HG03565 (cell line): ENCODE results near the gene MFAP2.
A peak's percentile ranks its signal among the peaks of the same experiment; 100 is the strongest.
"Not testable (repeated sequence)": the region's sequence is repeated elsewhere in the genome, so short reads cannot be mapped to it uniquely, and the experiment has no call there.

Experiments
- ATAC-seq: cut with Tn5 transposase; IDR thresholded peaks from one replicate; pipeline ENCODE4 v1.9.1; 2021; ENCODE audit warnings: mild to moderate bottlenecking, moderate library complexity; ENCODE audit not compliant: unreplicated experiment

The MFAP2 gene

GRCh38 chr1:16965486-16966067 lies 14.8 kb downstream of the MFAP2 start:
- no peak for ATAC-seq

- not testable (repeated sequence) for ATAC-seq
These were observed 16.3 kb downstream of the MFAP2 start for GRCh38 chr1:16964169-16964568.

DNA sequence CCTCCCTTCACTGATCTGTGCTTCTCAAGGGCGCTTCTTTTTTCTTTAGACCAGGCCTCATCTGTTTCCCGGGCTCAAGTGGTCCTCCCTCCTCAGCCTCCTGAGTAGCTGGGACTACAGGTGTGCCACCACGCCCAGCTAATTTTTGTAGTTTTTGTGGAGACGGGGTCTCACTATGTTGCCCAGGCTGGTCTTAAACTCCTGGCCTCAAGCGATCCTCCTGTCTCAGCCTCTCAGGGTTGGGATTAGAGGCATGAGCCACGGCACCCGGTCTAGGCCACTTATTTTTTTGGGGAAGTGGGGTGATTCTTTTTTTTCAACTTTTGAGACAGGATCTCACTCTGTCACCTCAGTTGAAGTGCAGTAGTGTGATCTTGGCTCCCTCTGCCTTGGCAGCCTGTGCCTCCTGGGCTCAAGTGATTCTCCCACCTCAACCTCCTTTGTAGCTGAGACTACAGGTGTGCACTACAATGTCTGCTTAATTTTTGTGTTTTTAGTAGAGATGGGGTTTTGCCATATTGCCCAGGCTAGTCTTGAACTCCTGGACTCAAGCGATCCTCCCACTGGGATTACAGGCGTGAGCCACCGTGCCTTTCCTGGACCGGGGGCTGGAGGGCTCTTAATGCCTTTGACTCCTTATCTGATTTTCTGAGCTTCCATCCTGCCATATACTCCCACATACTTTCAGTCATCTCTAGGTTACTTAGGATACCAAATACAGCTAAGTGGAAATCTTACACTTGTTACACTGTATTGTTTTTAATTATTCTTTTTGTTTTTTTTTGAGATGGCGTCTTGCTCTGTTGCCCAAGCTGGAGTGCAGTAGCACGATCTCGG lies 18.9 kb downstream of the MFAP2 start:
- no peak for ATAC-seq

- peak; percentile 49 for ATAC-seq
These were observed 19.7 kb downstream of the MFAP2 start for GRCh38 chr1:16960560-16961296.

DNA sequence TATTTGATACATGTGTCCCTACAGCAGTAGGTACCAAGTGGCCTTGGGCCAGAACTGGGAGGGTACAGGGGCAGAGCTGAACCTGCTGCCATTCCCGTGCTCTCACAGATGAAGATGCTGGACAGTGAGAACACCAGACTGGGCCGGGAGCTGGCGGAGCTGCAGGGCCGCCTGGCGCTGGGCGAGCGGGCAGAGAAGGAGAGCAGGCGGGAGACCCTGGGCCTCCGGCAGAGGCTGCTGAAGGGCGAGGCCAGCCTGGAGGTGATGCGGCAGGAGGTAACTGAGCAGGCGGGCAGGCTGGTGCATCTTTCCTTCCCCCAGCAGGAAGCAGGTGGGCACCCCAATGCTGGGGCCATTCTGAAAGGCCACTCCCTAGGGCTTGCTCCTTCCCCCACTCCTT lies 21.9 kb downstream of the MFAP2 start:
- ATAC-seq: no peak

DNA sequence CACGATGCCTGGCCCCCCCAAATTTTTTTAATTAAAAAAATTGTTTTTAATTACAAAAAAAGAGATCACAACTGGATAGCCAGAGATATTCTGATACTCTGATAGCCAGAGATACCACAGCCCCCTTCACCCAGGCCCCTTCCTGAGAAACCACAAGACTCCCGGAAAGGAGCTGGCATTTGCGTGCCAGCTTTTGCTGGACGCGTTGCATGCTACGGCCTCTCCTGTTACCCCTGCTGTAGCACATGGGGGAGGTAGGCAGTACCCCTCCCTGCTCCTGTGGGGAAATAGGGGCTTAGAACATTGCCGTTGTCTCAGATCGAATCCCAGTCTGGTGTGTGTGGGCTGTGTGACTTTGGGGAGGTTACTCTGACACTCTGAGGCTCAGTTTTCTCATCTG lies 22.7 kb downstream of the MFAP2 start:
- no peak for ATAC-seq

DNA sequence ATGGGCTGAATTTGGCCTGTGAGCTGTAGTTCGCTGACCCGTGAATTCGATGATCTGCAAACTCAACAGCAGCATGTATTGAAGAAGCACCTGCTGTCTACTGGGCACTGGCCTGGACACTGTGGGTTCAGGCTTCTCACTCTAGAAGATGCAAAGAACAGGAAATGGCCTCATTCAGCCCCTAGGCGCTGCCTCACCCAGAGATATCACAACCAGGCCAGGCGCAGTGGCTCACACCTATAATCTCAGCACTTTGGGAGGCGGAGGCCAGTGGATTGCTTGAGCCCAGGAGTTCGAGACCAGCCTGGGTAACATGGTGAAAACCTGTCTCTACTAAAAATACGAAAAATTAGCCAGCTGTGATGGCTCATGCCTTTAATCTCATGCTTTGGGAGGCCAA lies 23.6 kb downstream of the MFAP2 start:
- ATAC-seq: no peak

DNA sequence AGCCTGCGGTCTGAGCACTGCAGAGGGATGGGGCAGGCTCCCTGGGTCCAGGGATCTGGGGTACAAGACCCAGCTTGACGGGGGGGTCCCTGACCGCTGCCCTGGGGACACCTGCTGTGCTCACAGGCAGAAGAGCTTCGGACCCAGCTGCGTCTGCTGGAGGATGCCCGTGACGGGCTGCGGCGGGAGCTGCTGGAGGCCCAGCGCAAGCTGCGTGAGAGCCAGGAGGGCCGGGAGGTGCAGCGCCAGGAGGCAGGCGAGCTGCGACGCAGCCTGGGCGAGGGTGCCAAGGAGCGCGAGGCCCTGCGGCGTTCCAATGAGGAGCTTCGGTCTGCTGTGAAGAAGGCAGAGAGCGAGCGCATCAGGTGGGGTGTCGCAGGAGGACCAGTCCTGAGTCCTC lies 25.2 kb downstream of the MFAP2 start:
- no peak for ATAC-seq

- ATAC-seq: no peak
These were observed 25.8 kb downstream of the MFAP2 start for GRCh38 chr1:16954579-16954978.

GRCh38 chr1:16952376-16952775 lies 28.0 kb downstream of the MFAP2 start:
- not testable (repeated sequence) for ATAC-seq

- ATAC-seq: not testable (repeated sequence)
These were observed 31.4 kb downstream of the MFAP2 start for GRCh38 chr1:16949026-16949425.

- ATAC-seq: not testable (repeated sequence)
These were observed 32.0 kb downstream of the MFAP2 start for GRCh38 chr1:16948282-16948891.

DNA sequence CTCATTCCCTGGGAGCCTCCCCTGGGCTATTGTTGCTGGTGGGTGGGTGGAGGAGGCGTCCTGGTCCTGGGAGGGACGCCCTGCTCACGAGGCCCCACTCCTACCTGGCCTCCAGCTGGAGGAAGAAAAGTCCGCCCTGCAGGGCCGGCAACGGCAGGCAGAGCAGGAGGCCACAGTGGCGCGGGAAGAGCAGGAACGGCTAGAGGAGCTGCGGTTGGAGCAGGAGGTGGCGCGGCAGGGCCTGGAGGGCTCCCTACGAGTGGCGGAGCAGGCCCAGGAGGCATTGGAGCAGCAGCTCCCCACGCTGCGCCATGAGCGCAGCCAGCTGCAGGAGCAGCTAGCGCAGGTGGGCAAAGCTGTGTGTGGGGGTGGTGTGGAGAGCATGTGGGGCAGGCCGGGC lies 33.8 kb downstream of the MFAP2 start:
- no peak for ATAC-seq

DNA sequence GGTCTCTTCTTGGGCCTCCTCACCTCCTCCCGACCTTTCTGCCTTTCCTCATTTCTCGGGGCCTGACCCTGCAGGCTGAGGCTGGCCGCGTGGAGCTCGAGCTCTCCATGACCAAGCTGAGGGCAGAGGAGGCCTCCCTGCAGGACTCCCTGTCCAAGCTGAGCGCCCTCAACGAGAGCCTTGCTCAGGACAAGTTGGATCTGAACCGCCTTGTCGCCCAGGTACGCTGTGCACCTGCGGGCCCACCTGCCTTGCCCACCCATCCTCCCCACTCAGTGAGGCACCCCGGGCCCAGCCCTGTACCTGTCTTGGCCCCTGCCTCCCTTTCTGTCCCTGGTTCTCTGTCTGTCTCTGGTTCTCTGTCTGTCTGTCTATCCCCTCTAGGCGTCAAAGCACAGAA lies 34.2 kb downstream of the MFAP2 start:
- ATAC-seq: not testable (repeated sequence)

- ATAC-seq: not testable (repeated sequence)
These were observed 34.9 kb downstream of the MFAP2 start for GRCh38 chr1:16945512-16945911.

DNA sequence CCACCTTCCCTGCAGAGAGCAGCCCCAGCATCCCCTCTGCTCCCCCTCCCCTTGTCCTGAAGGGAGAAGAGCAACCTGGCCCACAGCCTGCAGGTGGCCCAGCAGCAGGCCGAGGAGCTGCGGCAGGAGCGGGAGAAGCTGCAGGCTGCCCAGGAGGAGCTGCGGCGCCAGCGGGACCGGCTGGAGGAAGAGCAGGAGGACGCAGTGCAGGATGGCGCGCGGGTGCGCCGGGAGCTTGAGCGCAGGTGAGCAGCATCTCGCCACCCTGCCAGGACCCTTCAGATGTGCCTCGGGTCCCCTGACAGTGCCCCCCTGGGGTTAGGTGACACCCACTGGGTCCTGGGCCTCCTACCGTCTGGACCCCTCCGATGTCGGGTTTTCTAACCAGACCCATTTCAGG lies 36.4 kb downstream of the MFAP2 start:
- no peak for ATAC-seq

DNA sequence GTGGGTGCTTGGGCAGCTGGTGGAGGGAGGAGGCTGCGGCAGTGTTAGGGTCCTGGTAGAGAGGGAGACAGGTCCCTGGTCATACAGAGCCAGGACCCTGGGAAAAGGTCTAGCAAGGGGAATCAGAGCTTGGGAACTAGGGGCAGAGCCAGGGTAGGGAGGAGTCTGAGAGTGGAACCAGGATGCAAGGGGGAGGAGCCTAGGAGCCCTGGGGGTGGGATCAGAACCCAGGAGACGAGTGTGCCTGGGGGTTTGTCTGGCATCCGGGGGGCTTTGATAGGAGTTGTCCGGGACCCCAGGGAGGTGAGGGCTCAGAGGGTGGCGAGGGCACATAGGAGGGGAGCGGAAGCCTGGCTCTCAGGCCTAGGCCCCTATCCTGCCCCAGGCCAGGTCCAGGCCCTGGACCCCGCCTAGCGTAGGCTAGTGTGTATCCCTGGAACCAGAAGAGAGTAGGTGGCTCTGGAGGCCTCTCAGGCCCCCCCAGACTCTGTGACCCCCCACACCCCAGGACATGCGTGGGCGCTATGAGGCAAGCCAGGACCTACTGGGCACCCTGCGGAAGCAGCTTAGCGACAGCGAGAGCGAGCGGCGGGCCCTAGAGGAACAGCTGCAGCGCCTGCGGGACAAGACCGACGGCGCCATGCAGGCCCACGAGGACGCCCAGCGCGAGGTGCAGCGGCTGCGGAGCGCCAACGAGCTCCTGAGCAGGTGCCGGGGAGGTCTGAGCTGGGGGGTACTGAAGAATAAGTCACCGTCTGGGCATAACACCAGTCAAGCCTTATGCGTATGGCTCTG lies 40.8 kb downstream of the MFAP2 start:
- not testable (repeated sequence) for ATAC-seq

- ATAC-seq: no peak
These were observed 41.8 kb downstream of the MFAP2 start for GRCh38 chr1:16938351-16939321.

GRCh38 chr1:16936580-16936979 lies 43.8 kb downstream of the MFAP2 start:
- not testable (repeated sequence) for ATAC-seq
